Skeletal muscle tissue (tissue), 4 donors: ENCODE results near the gene ING3. TPM values are rescaled to one million over a fixed set of nuclear protein-coding genes. Genes with fewer than 3 reads are reported as not detected.
A peak's percentile ranks its signal among the peaks of the same experiment; 100 is the strongest.

Source experiments
- H3K27ac ChIP-seq: one replicate; pipeline ENCODE4 v1.7.0; 2013; ENCODE audit warnings: mild to moderate bottlenecking, low read depth, low read length, inconsistent platforms
- H3K27me3 ChIP-seq, 3 donors: one replicate each; pipeline ENCODE4 v1.7.0; 2013; ENCODE audit warnings: low read length in 3 of 3; ENCODE audit not compliant: control insufficient read depth in 3 of 3, insufficient read depth in 3 of 3
- H3K36me3 ChIP-seq, 3 donors: one replicate each; pipeline ENCODE4 v1.7.0; 2013; ENCODE audit warnings: low read length in 3 of 3; ENCODE audit not compliant: control insufficient read depth in 3 of 3, insufficient read depth in 3 of 3
- H3K4me1 ChIP-seq, 3 donors: one replicate each; pipeline ENCODE4 v1.7.0; 2013; ENCODE audit warnings: low read length in 3 of 3, mild to moderate bottlenecking in 3 of 3; ENCODE audit not compliant: control insufficient read depth in 3 of 3, insufficient read depth in 3 of 3
- H3K4me3 ChIP-seq, 3 donors: one replicate each; pipeline ENCODE4 v1.7.0; 2013; ENCODE audit warnings: low read length in 3 of 3
- H3K9ac ChIP-seq, 3 donors: one replicate each; pipeline ENCODE4 v1.7.0; 2013; ENCODE audit warnings: low read length in 3 of 3, mild to moderate bottlenecking in 3 of 3, moderate library complexity in 2 of 3, low read depth in 1 of 3
- H3K9me3 ChIP-seq, 3 donors: one replicate each; pipeline ENCODE4 v1.7.0; 2013; ENCODE audit warnings: low read length in 3 of 3; ENCODE audit not compliant: control insufficient read depth in 3 of 3
- total RNA-seq: library from RNA; depleted of rRNA; stranded (reverse); fragments of >200 nt; gene quantifications from one replicate; pipeline ENCODE4 v1.2.3, GENCODE V29; 2014
- donor health status: Osteomylitis.

The ING3 gene
- total RNA-seq, 1 donor from 2014 or later, result 11.5 TPM

- Histone ChIP-seq H3K4me3 (no peak overlapping the region), H3K27ac (no peak overlapping the region), H3K27me3 (no peaks in the 10 kb centered on the region), H3K36me3 (peaks cover 0 to 8% (median 3%) of the 10 kb centered on the region in 3 donors), H3K9me3 (no peaks in the 10 kb centered on the region), H3K4me1 (peaks cover 21 to 34% (median 32%) of the 10 kb centered on the region in 3 donors), H3K9ac (no peak overlapping the region)
Measured at GRCh38 chr7:121011401-121011800, 60.8 kb downstream of the ING3 start.

GRCh38 chr7:121012170-121012874, 61.7 kb downstream of the ING3 start:
- H3K4me1 ChIP-seq, result peaks cover 19 to 28% (median 25%) of the 10 kb centered on the region in 3 donors
- no peaks in the 10 kb centered on the region for H3K27me3 ChIP-seq
- H3K27ac ChIP-seq, result peak overlapping the region; percentile 92

GRCh38 chr7:121012919-121013318, 62.3 kb downstream of the ING3 start:
- no peaks in the 10 kb centered on the region for H3K9me3 ChIP-seq
- H3K4me1 ChIP-seq, result peaks cover 14 to 30% (median 24%) of the 10 kb centered on the region in 3 donors
- peak overlapping the region; percentile 50 to 62 (median 60) for H3K9ac ChIP-seq
- no peaks in the 10 kb centered on the region for H3K27me3 ChIP-seq
- H3K4me3 ChIP-seq, result peak overlapping the region; percentile 1 to 48 (median 11)
- peaks cover 0 to 13% (median 6%) of the 10 kb centered on the region in 3 donors for H3K36me3 ChIP-seq
- peak overlapping the region; percentile 92 for H3K27ac ChIP-seq

More at GRCh38 chr7:121012170-121012874, 61.7 kb downstream of the ING3 start:
- peak overlapping the region; percentile 50 to 62 (median 60) for H3K9ac ChIP-seq
- peaks cover 0 to 13% (median 6%) of the 10 kb centered on the region in 3 donors for H3K36me3 ChIP-seq
- H3K4me3 ChIP-seq, result peak overlapping the region; percentile 1 to 48 (median 11)
- no peaks in the 10 kb centered on the region for H3K9me3 ChIP-seq

GRCh38 chr7:121015560-121015959, 65.0 kb downstream of the ING3 start:
- Histone ChIP-seq H3K27me3 (no peaks in the 10 kb centered on the region), H3K36me3 (peaks cover 0 to 13% (median 6%) of the 10 kb centered on the region in 3 donors), H3K9me3 (no peaks in the 10 kb centered on the region), H3K4me3 (no peak overlapping the region), H3K4me1 (peaks cover 17 to 34% (median 33%) of the 10 kb centered on the region in 3 donors), H3K27ac (peak overlapping the region; percentile 19), H3K9ac (no peak overlapping the region)

GRCh38 chr7:121016966-121017365, 66.4 kb downstream of the ING3 start:
- Histone ChIP-seq H3K9ac (no peak overlapping the region), H3K36me3 (peaks cover 0 to 13% (median 6%) of the 10 kb centered on the region in 3 donors), H3K27me3 (no peaks in the 10 kb centered on the region), H3K9me3 (no peaks in the 10 kb centered on the region), H3K27ac (peak overlapping the region; percentile 41), H3K4me1 (peaks cover 17 to 38% (median 31%) of the 10 kb centered on the region in 3 donors), H3K4me3 (no peak overlapping the region)

GRCh38 chr7:121017586-121017985, 67.0 kb downstream of the ING3 start:
- H3K4me1 ChIP-seq, result peaks cover 20 to 34% (median 30%) of the 10 kb centered on the region in 3 donors
- H3K27me3 ChIP-seq, result no peaks in the 10 kb centered on the region
- H3K36me3 ChIP-seq, result peaks cover 0 to 16% (median 6%) of the 10 kb centered on the region in 3 donors
- H3K9ac ChIP-seq, result no peak overlapping the region
- H3K27ac ChIP-seq, result no peak overlapping the region
- H3K4me3 ChIP-seq, result no peak overlapping the region
- H3K9me3 ChIP-seq, result no peaks in the 10 kb centered on the region

- Histone ChIP-seq H3K4me3 (no peak overlapping the region), H3K9ac (no peak overlapping the region), H3K9me3 (no peaks in the 10 kb centered on the region), H3K27ac (peak overlapping the region; percentile 6), H3K27me3 (no peaks in the 10 kb centered on the region), H3K36me3 (peaks cover 0 to 16% (median 6%) of the 10 kb centered on the region in 3 donors), H3K4me1 (peaks cover 26 to 33% (median 29%) of the 10 kb centered on the region in 3 donors)
Measured at GRCh38 chr7:121019018-121019417, 68.4 kb downstream of the ING3 start.

GRCh38 chr7:121020249-121020988, 69.8 kb downstream of the ING3 start:
- Histone ChIP-seq H3K36me3 (peaks cover 0 to 16% (median 6%) of the 10 kb centered on the region in 3 donors), H3K4me1 (peaks cover 22 to 37% (median 29%) of the 10 kb centered on the region in 3 donors), H3K9ac (no peak overlapping the region), H3K27me3 (no peaks in the 10 kb centered on the region), H3K27ac (no peak overlapping the region), H3K9me3 (no peaks in the 10 kb centered on the region), H3K4me3 (no peak overlapping the region)

GRCh38 chr7:121020989-121021969, 70.7 kb downstream of the ING3 start:
- peaks cover 0 to 11% (median 4%) of the 10 kb centered on the region in 3 donors for H3K36me3 ChIP-seq
- no peak overlapping the region for H3K4me3 ChIP-seq
- no peak overlapping the region for H3K9ac ChIP-seq
- peaks cover 22 to 38% (median 35%) of the 10 kb centered on the region in 3 donors for H3K4me1 ChIP-seq
- H3K27me3 ChIP-seq, result no peaks in the 10 kb centered on the region
- H3K27ac ChIP-seq, result no peak overlapping the region
- H3K9me3 ChIP-seq, result no peaks in the 10 kb centered on the region
